NK-92 treated with Interleukin-12 subunit alpha and Interleukin-12 subunit beta, amount 100 ng/mL, for 24 hours (cell line): Measurements from ENCODE around the gene SF1.

Source experiments
- DNase-seq: peaks from one replicate; lab custom pipeline; 2025; lab: John Stamatoyannopoulos, UW

The SF1 gene

GRCh38 chr11:64801158-64801464 lies 22.8 kb upstream of the SF1 start:
- no peak for DNase-seq

DNA sequence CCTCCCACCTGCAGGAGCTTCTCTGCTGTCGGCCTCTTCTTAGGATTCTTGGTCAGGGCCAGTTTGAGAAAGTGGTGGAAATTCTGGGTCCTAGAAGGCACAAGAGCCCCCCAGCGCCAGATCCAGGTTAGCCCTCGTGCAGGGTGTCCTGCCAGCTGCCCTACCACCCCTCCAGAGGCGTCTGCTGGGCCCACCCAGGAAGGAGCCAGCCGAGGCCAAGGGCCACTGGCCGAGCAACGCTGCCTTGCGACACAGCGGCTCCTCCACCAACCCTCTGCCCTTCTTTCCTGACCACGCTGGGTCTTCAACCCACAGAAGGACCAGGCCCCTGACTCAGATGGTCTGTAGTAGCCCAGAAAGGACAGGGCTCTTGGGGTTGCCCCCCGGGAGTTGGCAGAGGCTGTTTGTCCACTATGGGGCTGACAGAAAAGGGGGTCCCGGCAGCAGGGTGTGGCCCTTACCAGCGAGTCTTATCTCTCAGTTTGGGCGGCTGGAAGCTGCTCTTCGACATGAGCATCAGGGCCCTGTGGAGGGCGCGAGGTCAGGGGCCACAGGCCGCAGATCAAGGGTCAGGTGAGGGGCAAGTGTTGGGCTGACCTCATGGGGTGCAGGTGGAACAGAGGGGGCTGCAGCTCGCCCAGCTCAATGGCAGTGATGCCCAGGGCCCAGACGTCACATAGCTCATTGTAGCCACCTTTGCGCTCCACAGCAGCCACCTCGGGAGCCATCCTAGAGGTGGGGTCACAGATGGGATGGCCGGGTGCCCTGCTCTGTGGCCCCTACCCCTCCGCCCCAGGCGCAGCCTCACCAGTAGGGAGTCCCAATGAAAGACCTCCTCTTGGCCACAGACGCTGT lies 22.2 kb upstream of the SF1 start:
- no peak for DNase-seq

DNA sequence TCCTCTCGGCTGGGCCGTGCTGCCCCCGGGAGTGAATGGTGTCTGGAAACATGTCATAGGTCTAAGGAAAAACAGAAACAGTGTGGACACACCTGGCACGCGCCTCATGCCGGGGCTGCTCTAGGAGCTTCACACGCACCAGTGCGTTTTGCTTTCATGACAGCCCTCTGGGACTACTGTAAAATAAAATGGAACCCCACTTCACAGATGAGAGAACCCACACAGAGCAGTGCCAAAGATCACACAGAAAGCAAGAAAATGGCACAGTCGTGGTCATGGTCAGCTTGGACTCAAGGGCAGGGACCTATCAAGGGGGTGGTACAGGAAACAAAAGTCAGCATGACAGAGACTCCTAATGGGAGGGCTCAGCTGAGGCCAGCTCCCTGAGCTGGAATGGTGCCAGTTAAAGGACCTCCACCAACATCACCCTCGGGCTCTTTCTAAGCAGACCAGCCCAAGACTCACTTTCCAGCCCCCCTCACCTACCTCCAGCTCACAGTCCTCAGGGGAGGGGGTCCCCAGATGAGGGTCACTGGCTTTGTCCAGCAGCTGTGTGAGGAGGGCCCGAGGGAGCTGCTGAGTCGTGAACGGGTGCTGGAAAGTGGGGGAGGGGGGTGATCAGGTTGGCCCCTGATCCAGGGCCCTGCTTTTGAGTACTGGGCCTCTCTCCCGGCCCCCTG lies 21.4 kb upstream of the SF1 start:
- no peak for DNase-seq

DNA sequence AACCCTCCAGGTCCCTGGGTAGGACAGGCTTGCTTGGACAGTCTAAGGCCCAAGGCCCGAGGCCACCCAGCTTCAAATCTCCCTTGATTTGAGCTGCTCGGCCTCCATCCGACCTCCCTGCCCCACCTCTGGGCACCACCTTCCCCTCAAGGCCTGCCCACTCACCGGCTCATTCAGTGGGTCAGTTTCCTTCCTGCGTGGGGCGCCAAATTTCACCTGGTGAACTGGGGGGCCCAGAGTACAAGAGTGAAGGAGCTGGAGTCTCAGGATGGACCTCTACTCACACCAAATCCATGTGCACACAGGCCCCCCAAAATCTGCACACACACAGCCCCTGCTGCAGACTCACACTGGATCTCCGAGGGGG lies 20.9 kb upstream of the SF1 start:
- no peak for DNase-seq

GRCh38 chr11:64796757-64797541 lies 18.6 kb upstream of the SF1 start:
- DNase-seq: no peak

DNA sequence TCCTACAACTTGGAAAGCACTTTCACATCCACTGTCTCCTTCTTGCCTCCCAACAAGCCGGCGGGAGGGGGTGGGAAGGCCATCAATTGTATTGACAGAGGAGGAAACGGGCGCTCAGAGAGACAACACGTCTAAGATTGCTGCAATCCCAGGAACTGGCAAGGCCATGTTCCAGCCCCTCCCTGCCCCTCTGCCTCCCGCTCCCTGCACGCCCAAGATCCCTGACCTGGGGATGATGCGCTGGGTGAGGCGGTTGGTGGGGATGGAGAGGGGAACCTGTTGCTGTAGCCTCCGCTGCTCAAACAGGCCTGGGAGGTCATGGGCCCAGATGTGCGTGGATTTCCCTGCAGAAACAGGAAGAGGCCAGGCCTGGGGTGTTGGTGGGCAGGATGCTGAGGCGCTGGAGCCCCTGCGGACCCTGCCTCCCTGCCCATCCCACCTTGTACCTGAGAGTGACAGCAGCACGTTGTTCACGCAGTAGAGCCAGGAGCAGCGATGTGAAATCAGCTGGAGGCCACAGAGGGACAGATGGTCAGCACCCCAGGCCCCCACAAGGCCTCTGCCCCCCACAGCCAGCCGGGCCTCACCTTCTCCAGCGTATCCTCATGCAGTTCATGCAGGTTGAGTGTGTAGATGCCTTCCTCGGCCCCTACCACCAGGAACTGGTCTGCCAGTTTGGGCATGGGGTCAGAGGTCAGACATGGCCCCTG lies 17.9 kb upstream of the SF1 start:
- no peak for DNase-seq

DNA sequence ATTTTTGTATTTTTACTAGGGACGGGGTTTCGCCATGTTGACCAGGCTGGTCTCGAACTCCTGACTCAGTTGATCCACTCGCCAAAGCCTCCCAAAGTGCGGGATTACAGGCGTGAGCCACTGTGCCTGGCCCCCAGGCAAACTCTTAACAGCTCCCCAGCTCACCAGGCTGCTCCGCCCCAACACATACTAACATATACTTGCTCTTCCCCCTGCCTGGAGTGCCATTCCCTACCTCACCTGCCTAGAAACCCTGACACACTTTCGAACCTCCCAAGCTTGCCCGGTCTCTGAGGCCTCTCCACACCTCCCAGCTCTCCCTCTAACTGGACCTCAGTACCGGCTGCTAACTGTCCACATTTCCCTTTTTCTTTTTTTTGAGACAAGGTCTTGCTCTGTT lies 16.2 kb upstream of the SF1 start:
- DNase-seq: no peak

GRCh38 chr11:64793271-64794160 lies 15.2 kb upstream of the SF1 start:
- DNase-seq: no peak

DNA sequence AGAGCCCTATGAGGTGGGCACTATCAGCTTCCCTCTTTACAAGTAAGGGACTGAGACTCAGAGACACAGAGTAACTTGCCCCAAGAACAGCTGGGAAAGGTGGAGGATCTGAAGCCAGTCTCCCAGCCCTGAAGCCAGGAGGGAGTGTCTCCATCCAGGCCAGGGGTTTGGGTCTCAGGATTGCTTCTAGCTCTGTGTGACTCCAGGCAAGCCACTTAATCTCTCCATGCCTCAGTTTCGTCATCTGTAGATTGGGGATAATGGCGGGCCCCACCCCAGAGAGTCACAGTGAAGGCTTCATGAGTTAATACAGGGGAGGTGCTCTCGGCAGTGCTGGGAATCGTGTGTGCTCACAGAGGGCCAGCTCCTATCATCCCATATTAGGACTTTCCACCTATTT lies 14.1 kb upstream of the SF1 start:
- no peak for DNase-seq

DNA sequence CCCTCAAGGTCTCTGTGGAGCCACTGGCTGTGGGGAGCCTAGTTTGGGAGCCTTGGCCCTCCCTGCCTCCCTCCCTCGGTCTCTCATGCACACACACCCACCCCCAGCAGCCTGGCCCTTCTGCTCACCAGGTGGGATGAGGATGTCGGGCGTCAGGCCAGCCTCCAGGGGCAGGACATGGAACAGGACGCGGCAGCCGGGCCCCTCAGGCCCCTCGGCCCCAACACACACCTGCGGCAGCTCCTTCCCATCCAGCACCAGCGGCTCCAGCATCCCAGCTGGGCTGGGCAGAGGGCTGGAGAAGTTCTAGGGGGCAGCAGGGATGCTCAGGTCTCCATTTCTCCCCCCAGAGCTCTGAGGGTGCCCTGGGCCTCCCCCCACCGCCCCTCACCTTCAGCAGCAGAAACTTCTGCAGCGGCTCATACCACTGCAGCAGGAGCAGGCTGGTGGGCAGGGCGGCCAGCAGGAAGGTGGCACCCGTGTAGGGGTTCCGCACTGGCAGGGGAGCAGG lies 13.5 kb upstream of the SF1 start:
- no peak for DNase-seq

- DNase-seq: no peak
Observed at GRCh38 chr11:64790205-64791095, 12.1 kb upstream of the SF1 start.

- DNase-seq: no peak
Observed at GRCh38 chr11:64789331-64790204, 11.2 kb upstream of the SF1 start.

DNA sequence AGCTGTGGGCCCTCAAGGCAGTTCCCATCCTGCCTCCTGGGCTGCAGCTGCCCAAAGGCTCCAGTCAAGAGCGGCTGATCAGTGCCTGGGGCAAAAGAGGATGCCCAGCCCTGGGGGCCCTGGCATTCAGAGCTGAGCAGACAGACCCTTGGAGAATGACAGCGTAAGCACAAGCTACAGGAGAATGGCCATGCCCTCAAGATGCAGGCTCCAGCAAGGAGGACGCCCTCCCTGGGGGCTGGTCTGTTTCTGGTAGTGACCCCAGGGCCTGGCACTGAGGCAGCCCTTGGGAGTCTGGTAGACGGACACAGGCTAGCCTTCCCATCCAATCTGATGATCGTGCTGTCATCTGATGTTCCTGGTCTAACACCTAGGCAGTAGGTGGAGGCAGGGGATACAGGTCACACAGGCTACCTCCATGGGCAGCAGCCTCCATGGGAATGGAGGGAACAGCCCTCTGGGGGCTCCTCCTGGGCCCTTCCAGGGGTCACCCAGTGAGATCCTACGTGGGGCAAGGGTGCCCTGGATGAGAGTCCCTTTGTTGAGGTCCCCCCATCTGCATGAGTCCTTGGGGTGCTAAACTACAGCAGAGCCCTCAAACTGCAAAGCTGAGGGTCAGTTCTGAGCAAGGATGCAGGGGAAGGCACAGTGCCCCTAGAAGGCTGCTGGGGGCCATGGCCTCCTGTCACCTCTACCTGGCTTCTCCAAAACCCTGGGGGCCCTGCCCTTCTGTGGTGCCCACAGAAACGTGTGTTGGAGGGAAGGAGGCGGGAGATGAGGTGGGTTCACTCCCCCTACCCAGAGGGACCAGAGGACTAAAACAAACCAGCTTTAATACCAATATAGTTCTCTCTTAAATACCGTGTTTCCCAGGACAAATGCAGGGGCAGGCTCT lies 10.2 kb upstream of the SF1 start:
- DNase-seq: no peak

- DNase-seq: no peak
Observed at GRCh38 chr11:64787526-64788320, 9.4 kb upstream of the SF1 start.

DNA sequence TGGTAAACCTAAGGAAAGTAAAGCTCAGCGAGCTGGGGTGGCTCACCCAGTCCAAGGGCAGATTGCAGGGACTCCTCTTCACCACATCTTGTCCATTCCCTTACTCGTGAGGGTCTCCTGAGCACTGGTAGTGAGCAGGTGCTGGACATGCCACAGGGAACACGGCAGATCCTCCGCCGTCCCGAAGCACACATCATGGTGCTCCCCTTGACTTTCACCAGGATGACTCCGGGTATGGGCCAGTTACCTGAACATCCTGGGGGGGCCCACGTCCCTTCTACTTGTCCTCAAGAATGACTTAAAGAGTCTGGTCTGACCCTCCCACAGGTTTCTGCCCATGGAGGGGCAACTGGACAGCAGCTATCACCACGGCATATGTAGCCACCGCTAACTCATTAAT lies 8.0 kb upstream of the SF1 start:
- DNase-seq: no peak

GRCh38 chr11:64784813-64785581 lies 6.7 kb upstream of the SF1 start:
- DNase-seq: no peak

GRCh38 chr11:64778223-64778472 lies 194 bp downstream of the SF1 start:
- no peak for DNase-seq
